ENCODE results near the gene DBH. TPM values are rescaled to one million over a fixed set of nuclear protein-coding genes. Genes with fewer than 3 reads are reported as not detected.

The DBH gene
- total and polyA plus RNA-seq, 2 of the 13 experiments (the other 11 are each of a cell fraction or from before 2014, with no cell fraction given) = not detected

- no peak for ATAC-seq
- POLR2A ChIA-PET = no interaction called here
Observed at GRCh38 chr9:133638076-133638475, 1.9 kb downstream of the DBH start.

More at GRCh38 chr9:133638076-133638475, 1.9 kb downstream of the DBH start:
- Histone ChIP-seq H4K20me1 (ENCODE audit: insufficient read depth, low read length) (peaks cover 6% of the 10 kb centered on the region; the same call in 1 of the 2 replicates), H3K9ac (ENCODE audit: insufficient read depth, low read depth, low read length) (no peak overlapping the region), H2AFZ (ENCODE audit: low read length) (no peak overlapping the region), H3K27me3 (ENCODE audit: control insufficient read depth in 1 of 2, insufficient read depth in 2 of 2, low read length in 2 of 2) (peaks cover 30 to 97% of the 10 kb centered on the region in 2 experiments), H3K36me3 (replicated peaks in 1 of 2; ENCODE audit: control insufficient read depth in 1 of 2, insufficient read depth in 2 of 2, low read length in 2 of 2) (no peaks in the 10 kb centered on the region), H3K9me3 (ENCODE audit: low read length) (no peaks in the 10 kb centered on the region), H3K4me1 (ENCODE audit: insufficient read depth, low read length) (no peaks in the 10 kb centered on the region), H3K4me2 (ENCODE audit: low read depth, low read length) (no peak overlapping the region), H3K27ac (ENCODE audit: extremely low read length, insufficient read depth, low read length) (no peak overlapping the region), H3K4me3 (replicated peaks in 1 of 3; ENCODE audit: insufficient read depth in 1 of 3, low read depth in 2 of 3, low read length in 3 of 3) (no peak overlapping the region), H3K79me2 (ENCODE audit: insufficient read depth, low read length) (no peaks in the 10 kb centered on the region)
- DNase-seq (ENCODE audit: low spot score) (no peak), FAIRE-seq (no peak)
- CTCF ChIA-PET (ENCODE audit: low intra/inter-chr PET ratio, low total read pairs) = no interaction called here
- BruUV-seq (replicated peaks) = no TSS peak
- WGBS (ENCODE audit: low lambda C conversion rate) = 33% methylated on average over 7 of the region's 8 CpGs
- TF ChIP-seq NFIB (CRISPR knock-in tag; IDR thresholded peaks at IDR 0.05; ENCODE audit: borderline replicate concordance) = no peak
- no peak for TF ChIP-seq ZNF10 (CRISPR knock-in tag; IDR thresholded peaks at IDR 0.05; ENCODE audit: borderline replicate concordance, low read depth)
- TF ChIP-seq ZNF569 (CRISPR knock-in tag; IDR thresholded peaks at IDR 0.05; ENCODE audit: borderline replicate concordance) = no peak
- no peak for TF ChIP-seq NR1H2 (CRISPR knock-in tag; IDR thresholded peaks at IDR 0.05; ENCODE audit: borderline replicate concordance, low read depth)
- no peak for TF ChIP-seq HOXA3 (CRISPR knock-in tag; IDR thresholded peaks at IDR 0.05)
- TF ChIP-seq CBX5 (CRISPR knock-in tag; IDR thresholded peaks at IDR 0.05; ENCODE audit: borderline replicate concordance) = no peak
- TF ChIP-seq ZNF788 (CRISPR knock-in tag; IDR thresholded peaks at IDR 0.05; ENCODE audit: borderline replicate concordance) = no peak
- TF ChIP-seq ZNF709 (CRISPR knock-in tag; IDR thresholded peaks at IDR 0.05) = no peak
- TF ChIP-seq ZBTB3 (CRISPR knock-in tag; IDR thresholded peaks at IDR 0.05; ENCODE audit: borderline replicate concordance, low read depth) = no peak
- no peak for TF ChIP-seq ZNF337 (CRISPR knock-in tag; IDR thresholded peaks at IDR 0.05; ENCODE audit: borderline replicate concordance, low read depth)
- TF ChIP-seq ZNF280D (CRISPR knock-in tag; IDR thresholded peaks at IDR 0.05) = no peak
- intact Hi-C loops (cut with micrococcal nuclease; ENCODE audit: unreplicated experiment) (no loop called here), in situ Hi-C loops (cut with HindIII; ENCODE audit: extremely low pct_ligation_motif_present, low pct_unique_long_range_greater_than_20kb) (no loop called here)

All from HepG2 (cell line).